Epithelial cell of proximal tubule (primary cell): Measurements from ENCODE around the gene GRK4. TPM values are rescaled to one million over a fixed set of nuclear protein-coding genes. Genes with fewer than 3 reads are reported as not detected.

ENCODE experiments used
- DNase-seq: peaks from one replicate; pipeline ENCODE4 v3.0.0-alpha.2; 2011; ENCODE audit warnings: low read depth
- H3K4me3 ChIP-seq: 2 replicates; pipeline ENCODE4 v1.5.1; 2011; ENCODE audit warnings: low read depth, mild to moderate bottlenecking, low read length
- CTCF ChIP-seq: conservative IDR thresholded peaks from 2 replicates; pipeline ENCODE4 v1.5.1; 2012; ENCODE audit warnings: low read depth, mild to moderate bottlenecking, low read length
- total RNA-seq: library from RNA; depleted of rRNA; stranded (reverse); fragments of >200 nt; gene quantifications from 2 replicates; pipeline ENCODE4 v1.2.3, GENCODE V29; 2015

The GRK4 gene
- total RNA-seq, 1 donor from 2014 or later: 1.3 TPM

DNA sequence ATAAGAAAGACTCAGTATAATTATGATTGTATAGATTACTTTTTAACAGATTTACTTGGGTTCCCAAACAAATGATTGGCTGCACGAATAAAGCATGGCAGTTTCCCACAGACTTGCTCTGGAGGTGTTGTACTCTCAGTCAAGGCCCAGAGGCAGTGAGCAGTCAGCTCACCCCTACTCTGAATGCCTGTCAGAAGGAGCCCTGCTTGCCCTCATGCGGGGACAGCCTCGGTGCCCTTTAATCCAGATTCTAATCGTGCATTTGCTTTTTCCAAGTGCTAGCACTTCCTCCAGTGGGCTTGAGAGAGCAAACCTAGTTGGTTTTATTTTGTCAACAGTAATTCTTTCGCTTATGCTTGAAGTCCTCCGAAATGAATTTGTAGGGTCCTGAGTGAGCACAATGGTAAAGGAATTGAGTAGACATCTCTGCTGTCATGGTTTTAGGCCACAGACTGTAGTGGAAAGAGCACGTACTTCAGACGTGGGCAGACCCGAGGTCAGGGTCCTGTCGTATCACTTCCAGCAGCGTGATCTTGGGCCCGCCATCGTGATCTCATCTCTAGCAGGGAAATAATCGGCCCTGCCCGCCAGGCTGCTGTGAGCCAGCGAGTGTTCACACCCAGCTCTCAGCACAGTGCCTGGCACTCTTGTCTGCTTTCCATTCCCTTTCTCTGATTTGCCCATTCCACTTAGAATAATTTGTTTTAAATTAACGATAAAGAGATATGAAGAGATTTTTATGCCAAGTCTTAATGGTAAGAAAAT lies 48.3 kb downstream of the GRK4 start:
- H3K4me3 ChIP-seq: no peak overlapping the region
- TF ChIP-seq CTCF: no peak
- no peak for DNase-seq

DNA sequence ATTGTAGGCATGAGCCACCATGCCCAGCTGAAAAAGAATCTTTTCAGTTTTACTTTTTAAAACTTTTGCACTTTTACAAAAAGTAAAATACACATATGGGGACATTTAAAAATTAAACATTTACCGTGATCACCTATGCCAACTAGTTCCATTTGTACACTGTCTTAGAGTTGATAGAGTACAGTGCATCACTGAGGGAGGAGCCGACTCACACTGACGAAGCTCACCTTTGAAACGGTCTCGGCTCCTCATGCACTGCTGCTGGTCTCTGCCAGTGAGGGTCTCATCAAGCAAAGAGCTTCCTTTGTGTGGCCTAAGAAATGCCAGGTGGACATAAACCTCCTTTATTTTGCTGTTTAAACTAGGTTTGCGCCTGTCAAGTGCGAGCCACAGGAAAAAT lies 50.0 kb downstream of the GRK4 start:
- TF ChIP-seq CTCF: no peak
- DNase-seq: no peak
- no peak overlapping the region for H3K4me3 ChIP-seq

GRCh38 chr4:3013839-3014350 lies 50.5 kb downstream of the GRK4 start:
- no peak for DNase-seq
- no peak overlapping the region for H3K4me3 ChIP-seq
- TF ChIP-seq CTCF: no peak

DNA sequence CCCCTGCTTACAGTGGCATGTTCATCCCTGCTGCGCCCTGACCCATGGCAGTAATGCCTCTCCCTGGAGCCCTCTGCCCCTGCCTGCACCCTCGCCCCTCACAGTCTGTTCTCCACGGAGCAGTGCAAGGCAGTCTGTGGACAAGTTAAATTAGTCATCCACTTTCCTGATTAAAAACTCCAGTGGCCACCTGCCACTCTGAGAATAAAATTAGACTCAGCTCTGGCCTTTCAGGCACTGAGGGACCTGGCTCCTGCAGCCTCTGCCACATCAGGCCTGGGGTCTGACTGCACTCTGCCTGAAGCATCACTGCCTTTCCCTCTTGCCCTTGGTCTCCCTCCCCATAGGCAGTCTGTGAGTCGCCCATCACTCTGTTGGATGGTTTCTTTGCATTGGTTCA lies 53.6 kb downstream of the GRK4 start:
- TF ChIP-seq CTCF: no peak
- DNase-seq: no peak
- no peak overlapping the region for H3K4me3 ChIP-seq

DNA sequence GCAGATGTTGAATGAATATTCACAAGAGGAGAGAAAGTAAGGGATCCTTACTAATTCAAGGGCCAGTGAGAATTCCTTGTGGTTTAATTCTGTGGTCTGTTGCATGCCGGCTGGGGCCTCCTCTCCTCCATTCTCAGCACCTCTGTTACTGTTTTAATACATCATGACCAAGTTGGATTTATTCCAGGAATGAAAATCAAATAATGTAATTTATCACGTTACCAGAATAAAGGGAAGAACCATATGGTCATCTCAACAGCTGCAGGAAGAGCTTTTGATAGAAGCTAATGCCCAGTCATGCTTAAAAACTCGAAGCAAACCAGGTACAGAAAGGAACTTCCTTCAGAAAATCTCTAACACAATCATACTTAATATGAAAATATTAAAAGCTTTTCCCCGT lies 54.1 kb downstream of the GRK4 start:
- TF ChIP-seq CTCF: no peak
- no peak overlapping the region for H3K4me3 ChIP-seq
- no peak for DNase-seq

DNA sequence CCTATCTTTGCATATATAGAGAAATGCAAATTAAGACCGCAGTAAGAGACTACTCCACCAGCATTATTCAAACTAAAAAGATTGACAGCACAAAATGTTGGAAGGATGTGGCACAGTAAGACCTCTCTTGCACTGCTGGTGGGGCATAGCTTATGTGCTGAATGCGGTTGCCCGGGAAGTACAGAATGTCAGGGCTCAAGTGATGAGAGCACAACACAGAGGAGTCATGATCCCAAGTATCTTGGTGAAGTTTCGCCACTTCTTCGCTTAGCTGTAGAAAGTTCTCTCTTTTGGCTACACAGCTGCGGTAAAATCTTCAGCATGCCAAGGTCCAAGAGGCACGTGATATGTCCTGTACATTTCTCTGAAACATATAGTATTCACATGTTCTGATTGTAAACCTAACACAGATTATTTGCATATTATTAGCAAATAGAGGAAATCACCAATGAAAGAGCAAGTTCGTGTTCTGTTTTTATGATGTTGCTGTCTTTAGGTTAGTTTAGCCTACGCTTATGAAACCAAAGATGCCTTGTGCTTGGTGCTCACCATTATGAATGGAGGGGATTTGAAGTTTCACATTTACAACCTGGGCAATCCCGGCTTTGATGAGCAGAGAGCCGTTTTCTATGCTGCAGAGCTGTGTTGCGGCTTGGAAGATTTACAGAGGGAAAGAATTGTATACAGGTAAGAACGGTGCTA lies 55.9 kb downstream of the GRK4 start:
- DNase-seq: no peak
- no peak overlapping the region for H3K4me3 ChIP-seq
- no peak for TF ChIP-seq CTCF
